NB4 (cell line): Measurements from ENCODE around the gene NPHP4.

Source experiments
- POLR2A ChIP-seq: IDR thresholded peaks from 2 replicates; pipeline ENCODE4 v1.6.1; 2011; ENCODE audit warnings: mild to moderate bottlenecking; ENCODE audit not compliant: insufficient read length; ENCODE audit errors: extremely low read depth
- TF ChIP-seq, protein P1 (sequence below): IDR thresholded peaks from one replicate; pipeline ENCODE4 v1.5.1; 2012; ENCODE audit warnings: low read depth, low read length

DNA sequence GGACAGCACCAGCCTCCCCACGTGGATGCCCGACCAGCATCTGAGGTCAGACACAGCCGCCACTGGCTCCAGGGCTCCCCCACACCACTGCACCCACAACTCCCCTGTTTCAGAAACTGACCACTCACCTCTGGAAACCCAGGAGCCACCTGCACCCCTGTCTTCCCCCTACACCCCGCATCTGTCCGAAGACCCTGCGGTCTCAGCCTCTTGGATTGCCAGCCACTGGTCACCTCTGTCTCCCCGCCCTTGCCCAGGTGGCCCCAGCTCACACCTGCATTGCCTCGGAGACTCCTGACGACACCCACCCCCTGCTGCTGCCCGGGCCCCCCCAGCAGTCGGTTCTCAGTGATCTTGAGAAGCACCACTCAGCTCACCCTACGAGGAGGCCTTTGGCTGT is 21.3 kb upstream of the NPHP4 start:
- TF ChIP-seq, protein P1, sequence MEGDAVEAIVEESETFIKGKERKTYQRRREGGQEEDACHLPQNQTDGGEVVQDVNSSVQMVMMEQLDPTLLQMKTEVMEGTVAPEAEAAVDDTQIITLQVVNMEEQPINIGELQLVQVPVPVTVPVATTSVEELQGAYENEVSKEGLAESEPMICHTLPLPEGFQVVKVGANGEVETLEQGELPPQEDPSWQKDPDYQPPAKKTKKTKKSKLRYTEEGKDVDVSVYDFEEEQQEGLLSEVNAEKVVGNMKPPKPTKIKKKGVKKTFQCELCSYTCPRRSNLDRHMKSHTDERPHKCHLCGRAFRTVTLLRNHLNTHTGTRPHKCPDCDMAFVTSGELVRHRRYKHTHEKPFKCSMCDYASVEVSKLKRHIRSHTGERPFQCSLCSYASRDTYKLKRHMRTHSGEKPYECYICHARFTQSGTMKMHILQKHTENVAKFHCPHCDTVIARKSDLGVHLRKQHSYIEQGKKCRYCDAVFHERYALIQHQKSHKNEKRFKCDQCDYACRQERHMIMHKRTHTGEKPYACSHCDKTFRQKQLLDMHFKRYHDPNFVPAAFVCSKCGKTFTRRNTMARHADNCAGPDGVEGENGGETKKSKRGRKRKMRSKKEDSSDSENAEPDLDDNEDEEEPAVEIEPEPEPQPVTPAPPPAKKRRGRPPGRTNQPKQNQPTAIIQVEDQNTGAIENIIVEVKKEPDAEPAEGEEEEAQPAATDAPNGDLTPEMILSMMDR, result no peak
- no peak for TF ChIP-seq POLR2A
